ENCODE results near the gene CXorf58.
"Not testable (repeated sequence)": the region's sequence is repeated elsewhere in the genome, so short reads cannot be mapped to it uniquely, and the experiment has no call there.

CXorf58 gene

GRCh38 chrX:23885803-23886202, 22.0 kb upstream of the CXorf58 start:
- no peak overlapping the region for H3K9ac ChIP-seq (ENCODE audit: low read length)
- H3K4me1 ChIP-seq (ENCODE audit: control insufficient read depth, insufficient read depth, low read length): peaks cover 23% of the 10 kb centered on the region

GRCh38 chrX:23887451-23887850, 20.4 kb upstream of the CXorf58 start:
- H3K9ac ChIP-seq (ENCODE audit: low read length): no peak overlapping the region
- peaks cover 23% of the 10 kb centered on the region for H3K4me1 ChIP-seq (ENCODE audit: control insufficient read depth, insufficient read depth, low read length)
- H3K36me3 ChIP-seq (ENCODE audit: control insufficient read depth, insufficient read depth, low read length): no peaks in the 10 kb centered on the region
- H3K4me3 ChIP-seq (ENCODE audit: low read length): no peak overlapping the region
- H3K27me3 ChIP-seq (ENCODE audit: control insufficient read depth, insufficient read depth, low read length): no peaks in the 10 kb centered on the region
- H3K9me3 ChIP-seq (ENCODE audit: control insufficient read depth, low read length): no peaks in the 10 kb centered on the region

More at GRCh38 chrX:23885803-23886202, 22.0 kb upstream of the CXorf58 start:
- H3K27me3 ChIP-seq (ENCODE audit: control insufficient read depth, insufficient read depth, low read length): no peaks in the 10 kb centered on the region
- H3K36me3 ChIP-seq (ENCODE audit: control insufficient read depth, insufficient read depth, low read length): no peaks in the 10 kb centered on the region
- H3K9me3 ChIP-seq (ENCODE audit: control insufficient read depth, low read length): no peaks in the 10 kb centered on the region
- no peak overlapping the region for H3K4me3 ChIP-seq (ENCODE audit: low read length)

- H3K9ac ChIP-seq (ENCODE audit: low read length): no peak overlapping the region
- no peak overlapping the region for H3K4me3 ChIP-seq (ENCODE audit: low read length)
- no peaks in the 10 kb centered on the region for H3K36me3 ChIP-seq (ENCODE audit: control insufficient read depth, insufficient read depth, low read length)
- H3K27me3 ChIP-seq (ENCODE audit: control insufficient read depth, insufficient read depth, low read length): no peaks in the 10 kb centered on the region
- peaks cover 23% of the 10 kb centered on the region for H3K4me1 ChIP-seq (ENCODE audit: control insufficient read depth, insufficient read depth, low read length)
- H3K9me3 ChIP-seq (ENCODE audit: control insufficient read depth, low read length): no peaks in the 10 kb centered on the region
Observed at GRCh38 chrX:23887918-23888317, 19.9 kb upstream of the CXorf58 start.

DNA sequence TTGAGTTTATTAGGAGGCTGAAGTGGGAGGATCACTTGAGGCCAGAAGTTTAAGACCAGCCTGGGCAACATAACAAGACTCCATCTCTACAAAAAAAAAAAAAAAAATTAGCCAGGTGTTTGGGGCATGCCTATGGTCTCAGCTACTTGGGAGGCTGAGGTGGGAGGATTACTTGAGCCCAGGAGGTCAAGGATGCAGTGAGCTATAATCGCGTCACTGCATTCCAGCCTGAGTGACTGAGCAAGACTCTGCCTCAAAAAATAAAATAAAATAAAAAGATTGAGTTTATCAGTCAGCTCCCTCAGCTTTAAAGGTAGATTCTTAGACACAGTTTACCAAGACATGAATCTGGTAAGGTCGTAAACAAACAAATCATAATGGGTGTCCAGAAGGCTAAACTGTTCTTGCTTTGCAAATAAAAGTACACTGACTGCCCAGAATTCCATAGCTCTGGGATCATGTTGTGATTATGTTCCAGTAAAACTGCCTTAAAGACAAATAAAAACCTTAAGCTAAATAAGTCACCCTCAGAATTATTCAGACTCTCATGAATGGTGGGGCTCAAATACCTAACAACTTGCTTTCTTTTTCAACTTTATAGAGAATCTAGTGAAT, 18.8 kb upstream of the CXorf58 start:
- no peak overlapping the region for H3K9ac ChIP-seq (ENCODE audit: low read length)
- H3K9me3 ChIP-seq (ENCODE audit: control insufficient read depth, low read length): no peaks in the 10 kb centered on the region
- H3K36me3 ChIP-seq (ENCODE audit: control insufficient read depth, insufficient read depth, low read length): no peaks in the 10 kb centered on the region
- no peak overlapping the region for H3K4me3 ChIP-seq (ENCODE audit: low read length)
- H3K4me1 ChIP-seq (ENCODE audit: control insufficient read depth, insufficient read depth, low read length): peaks cover 13% of the 10 kb centered on the region
- no peaks in the 10 kb centered on the region for H3K27me3 ChIP-seq (ENCODE audit: control insufficient read depth, insufficient read depth, low read length)

DNA sequence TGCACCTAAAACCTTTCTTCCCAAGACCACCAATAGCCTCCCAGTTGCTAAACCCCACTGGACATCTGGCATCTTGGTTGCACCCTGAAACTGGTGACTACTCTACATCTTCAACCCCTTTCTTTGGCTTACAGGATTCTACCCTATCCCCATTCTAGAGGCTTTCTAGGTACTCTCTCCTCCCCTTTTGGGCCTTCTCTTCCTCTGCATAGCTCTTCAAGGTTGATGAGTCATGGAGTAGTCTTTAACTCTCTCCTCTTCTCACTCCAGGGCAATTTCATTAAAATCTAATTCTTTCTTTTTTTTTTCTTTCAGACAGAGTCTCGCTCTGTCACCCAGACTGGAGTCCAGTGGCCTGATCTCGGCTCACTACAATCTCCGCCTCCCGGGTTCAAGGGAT, 16.9 kb upstream of the CXorf58 start:
- Histone ChIP-seq H3K27me3 (ENCODE audit: control insufficient read depth, insufficient read depth, low read length) (no peaks in the 10 kb centered on the region), H3K9ac (ENCODE audit: low read length) (no peak overlapping the region), H3K4me1 (ENCODE audit: control insufficient read depth, insufficient read depth, low read length) (peaks cover 3% of the 10 kb centered on the region), H3K4me3 (ENCODE audit: low read length) (no peak overlapping the region), H3K9me3 (ENCODE audit: control insufficient read depth, low read length) (no peaks in the 10 kb centered on the region), H3K36me3 (ENCODE audit: control insufficient read depth, insufficient read depth, low read length) (no peaks in the 10 kb centered on the region)

DNA sequence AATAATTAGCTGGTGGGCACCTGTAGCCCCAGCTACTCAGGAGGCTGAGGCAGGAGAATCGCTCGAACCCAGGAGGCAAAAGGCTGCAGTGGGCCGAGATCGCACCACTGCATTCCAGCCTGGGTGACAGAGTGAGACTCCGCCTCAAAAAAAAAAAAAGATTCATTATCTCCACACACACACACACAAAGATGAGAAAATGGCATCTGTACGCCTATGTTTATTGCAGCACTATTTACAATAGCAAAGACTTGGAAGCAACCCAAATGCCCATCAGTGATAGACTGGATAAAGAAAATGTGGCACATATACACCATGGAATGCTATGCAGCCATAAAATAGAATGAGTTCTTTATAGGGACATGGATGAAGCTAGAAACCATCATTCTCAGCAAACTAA, 12.8 kb upstream of the CXorf58 start:
- H3K9ac ChIP-seq (ENCODE audit: low read length); H3K36me3 ChIP-seq (ENCODE audit: control insufficient read depth, insufficient read depth, low read length); H3K27me3 ChIP-seq (ENCODE audit: control insufficient read depth, insufficient read depth, low read length); H3K4me3 ChIP-seq (ENCODE audit: low read length); H3K9me3 ChIP-seq (ENCODE audit: control insufficient read depth, low read length): not testable (repeated sequence)
- peaks cover 14% of the 10 kb centered on the region for H3K4me1 ChIP-seq (ENCODE audit: control insufficient read depth, insufficient read depth, low read length)

GRCh38 chrX:23896539-23896938, 11.3 kb upstream of the CXorf58 start:
- not testable (repeated sequence) for H3K9ac ChIP-seq (ENCODE audit: low read length); H3K9me3 ChIP-seq (ENCODE audit: control insufficient read depth, low read length); H3K36me3 ChIP-seq (ENCODE audit: control insufficient read depth, insufficient read depth, low read length); H3K27me3 ChIP-seq (ENCODE audit: control insufficient read depth, insufficient read depth, low read length); H3K4me3 ChIP-seq (ENCODE audit: low read length)
- peaks cover 26% of the 10 kb centered on the region for H3K4me1 ChIP-seq (ENCODE audit: control insufficient read depth, insufficient read depth, low read length)

GRCh38 chrX:23896981-23897380, 10.8 kb upstream of the CXorf58 start:
- no peak overlapping the region for H3K4me3 ChIP-seq (ENCODE audit: low read length)

GRCh38 chrX:23898412-23898959, 9.3 kb upstream of the CXorf58 start:
- no peak overlapping the region for H3K4me3 ChIP-seq (ENCODE audit: low read length)
- H3K4me1 ChIP-seq (ENCODE audit: control insufficient read depth, insufficient read depth, low read length): peaks cover 34% of the 10 kb centered on the region
- no peaks in the 10 kb centered on the region for H3K36me3 ChIP-seq (ENCODE audit: control insufficient read depth, insufficient read depth, low read length)
- no peaks in the 10 kb centered on the region for H3K27me3 ChIP-seq (ENCODE audit: control insufficient read depth, insufficient read depth, low read length)
- H3K9ac ChIP-seq (ENCODE audit: low read length): no peak overlapping the region
- H3K9me3 ChIP-seq (ENCODE audit: control insufficient read depth, low read length): no peaks in the 10 kb centered on the region

More at GRCh38 chrX:23896981-23897380, 10.8 kb upstream of the CXorf58 start:
- Histone ChIP-seq H3K27me3 (ENCODE audit: control insufficient read depth, insufficient read depth, low read length) (no peaks in the 10 kb centered on the region), H3K9ac (ENCODE audit: low read length) (no peak overlapping the region), H3K36me3 (ENCODE audit: control insufficient read depth, insufficient read depth, low read length) (no peaks in the 10 kb centered on the region), H3K9me3 (ENCODE audit: control insufficient read depth, low read length) (no peaks in the 10 kb centered on the region), H3K4me1 (ENCODE audit: control insufficient read depth, insufficient read depth, low read length) (peaks cover 30% of the 10 kb centered on the region)

DNA sequence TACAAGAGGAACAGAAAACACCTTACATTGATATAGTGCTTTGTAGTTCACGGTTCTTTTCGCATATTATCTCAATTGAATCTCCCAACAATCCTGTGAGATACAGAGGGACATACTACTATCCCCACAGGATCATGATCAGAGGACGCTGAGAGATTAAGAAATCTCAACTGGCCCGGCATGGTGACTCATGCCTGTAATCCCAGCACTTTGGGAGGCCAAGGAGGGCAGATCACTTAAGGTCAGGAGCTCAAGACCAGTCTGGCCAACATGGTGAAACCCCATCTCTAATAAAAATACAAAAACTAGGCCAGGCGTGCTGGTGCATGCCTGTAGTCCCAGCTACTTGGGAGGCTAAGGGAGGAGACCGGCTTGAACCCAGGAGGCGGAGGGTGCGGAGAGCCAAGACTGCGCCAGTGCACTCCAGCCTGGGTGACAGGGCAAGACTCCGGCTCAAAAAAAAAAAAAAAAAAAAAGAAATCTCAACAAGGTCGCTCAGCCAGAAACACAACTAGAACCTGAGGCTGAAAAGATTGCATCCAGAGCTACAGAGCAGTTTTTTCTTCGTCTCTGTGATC, 7.5 kb upstream of the CXorf58 start:
- no peaks in the 10 kb centered on the region for H3K36me3 ChIP-seq (ENCODE audit: control insufficient read depth, insufficient read depth, low read length)
- H3K9me3 ChIP-seq (ENCODE audit: control insufficient read depth, low read length): no peaks in the 10 kb centered on the region
- H3K4me1 ChIP-seq (ENCODE audit: control insufficient read depth, insufficient read depth, low read length): peaks cover 34% of the 10 kb centered on the region
- no peak overlapping the region for H3K4me3 ChIP-seq (ENCODE audit: low read length)
- H3K27me3 ChIP-seq (ENCODE audit: control insufficient read depth, insufficient read depth, low read length): no peaks in the 10 kb centered on the region
- H3K9ac ChIP-seq (ENCODE audit: low read length): no peak overlapping the region

DNA sequence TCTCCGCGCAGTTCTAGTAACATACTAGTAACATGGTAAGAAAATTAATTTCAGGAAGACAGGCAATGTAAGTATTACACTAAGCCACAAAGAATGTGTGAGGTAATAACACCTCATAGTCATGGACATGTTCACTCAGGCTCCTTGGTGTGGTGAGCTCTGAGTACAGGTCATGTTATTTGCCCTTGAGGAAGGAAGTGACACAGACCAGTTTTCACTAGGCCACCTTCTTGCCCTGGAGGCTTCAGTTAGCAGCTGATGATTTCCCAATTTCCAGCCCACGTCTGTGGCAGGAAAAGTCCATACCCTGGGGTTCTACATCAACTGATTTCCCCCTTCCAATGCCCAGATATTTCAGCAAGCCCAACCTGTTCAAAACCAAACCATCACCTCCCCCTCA, 6.7 kb upstream of the CXorf58 start:
- H3K36me3 ChIP-seq (ENCODE audit: control insufficient read depth, insufficient read depth, low read length): no peaks in the 10 kb centered on the region
- no peak overlapping the region for H3K4me3 ChIP-seq (ENCODE audit: low read length)
- H3K27me3 ChIP-seq (ENCODE audit: control insufficient read depth, insufficient read depth, low read length): no peaks in the 10 kb centered on the region
- no peak overlapping the region for H3K9ac ChIP-seq (ENCODE audit: low read length)
- no peaks in the 10 kb centered on the region for H3K9me3 ChIP-seq (ENCODE audit: control insufficient read depth, low read length)
- H3K4me1 ChIP-seq (ENCODE audit: control insufficient read depth, insufficient read depth, low read length): peaks cover 34% of the 10 kb centered on the region

GRCh38 chrX:23901805-23902204, 6.0 kb upstream of the CXorf58 start:
- H3K4me3 ChIP-seq (ENCODE audit: low read length): peak overlapping the region; percentile 28

More at GRCh38 chrX:23901805-23902204, 6.0 kb upstream of the CXorf58 start:
- no peaks in the 10 kb centered on the region for H3K36me3 ChIP-seq (ENCODE audit: control insufficient read depth, insufficient read depth, low read length)
- no peaks in the 10 kb centered on the region for H3K27me3 ChIP-seq (ENCODE audit: control insufficient read depth, insufficient read depth, low read length)
- H3K9ac ChIP-seq (ENCODE audit: low read length): peak overlapping the region; percentile 7
- H3K4me1 ChIP-seq (ENCODE audit: control insufficient read depth, insufficient read depth, low read length): peaks cover 37% of the 10 kb centered on the region
- H3K9me3 ChIP-seq (ENCODE audit: control insufficient read depth, low read length): no peaks in the 10 kb centered on the region
